ENCODE data around the gene TTI1.

TTI1 gene

DNA sequence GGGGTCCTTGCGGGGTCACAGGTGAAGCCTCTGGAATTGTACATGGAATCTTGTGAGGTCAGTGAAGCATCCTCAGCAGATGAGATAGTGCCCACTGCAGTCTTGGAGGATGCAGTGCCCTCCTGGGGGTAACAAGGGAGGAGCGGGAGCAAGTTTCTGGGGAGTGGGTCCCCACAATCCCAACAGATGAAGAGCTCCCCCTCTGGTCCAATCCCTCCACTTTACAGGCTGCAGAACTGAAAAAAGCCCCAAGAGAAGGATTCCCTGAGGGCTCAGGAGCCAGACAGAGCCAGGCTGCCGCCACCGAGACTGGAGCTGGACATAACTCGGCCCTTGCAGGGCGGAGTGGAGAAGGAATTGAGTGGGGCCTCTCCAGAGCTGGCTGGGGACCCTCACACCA, 52.4 kb downstream of the TTI1 start:
- peaks cover 3% of the 10 kb centered on the region for H3K36me3 ChIP-seq (ENCODE audit: control insufficient read depth, insufficient read depth, low read length)
- no peak overlapping the region for H3K4me3 ChIP-seq (ENCODE audit: insufficient read depth, low read depth, low read length)
- H3K4me1 ChIP-seq (ENCODE audit: control insufficient read depth, insufficient read depth, low read length) = peaks cover 4% of the 10 kb centered on the region
- WGBS, 2 experiments = 87 to 92% methylated on average over 6 of the region's 6 CpGs
- H3K9me3 ChIP-seq (ENCODE audit: control insufficient read depth, low read length) = no peaks in the 10 kb centered on the region
- no peak overlapping the region for H3K27ac ChIP-seq (ENCODE audit: insufficient read depth, low read depth, low read length, poor library complexity, severe bottlenecking)
- no peaks in the 10 kb centered on the region for H3K27me3 ChIP-seq (ENCODE audit: control insufficient read depth, insufficient read depth, low read length, poor library complexity, severe bottlenecking)

DNA sequence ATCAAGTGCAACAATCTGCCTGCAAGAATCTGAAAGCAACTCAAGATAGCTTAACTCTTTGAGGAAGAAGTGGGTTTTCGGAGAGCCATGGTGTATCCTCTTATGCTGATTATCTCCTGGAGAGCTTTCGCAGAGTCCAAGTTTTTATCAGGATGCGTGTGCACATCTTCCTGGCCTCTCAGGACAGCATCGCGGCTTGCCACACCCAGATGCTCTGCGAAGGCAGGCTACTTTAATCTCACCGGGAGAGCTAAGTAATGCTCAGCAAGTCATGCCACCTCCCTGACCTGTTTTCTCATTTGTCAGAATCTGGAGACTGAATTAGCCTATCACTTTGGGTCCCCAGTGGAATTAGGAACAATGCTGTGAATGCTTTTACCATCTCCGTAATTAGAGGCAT, 52.9 kb downstream of the TTI1 start:
- 84 to 86% methylated on average over 8 of the region's 8 CpGs for WGBS, 2 experiments
- Histone ChIP-seq H3K4me3 (ENCODE audit: insufficient read depth, low read depth, low read length) (no peak overlapping the region), H3K4me1 (ENCODE audit: control insufficient read depth, insufficient read depth, low read length) (peaks cover 4% of the 10 kb centered on the region), H3K27me3 (ENCODE audit: control insufficient read depth, insufficient read depth, low read length, poor library complexity, severe bottlenecking) (no peaks in the 10 kb centered on the region), H3K9me3 (ENCODE audit: control insufficient read depth, low read length) (no peaks in the 10 kb centered on the region), H3K27ac (ENCODE audit: insufficient read depth, low read depth, low read length, poor library complexity, severe bottlenecking) (no peak overlapping the region), H3K36me3 (ENCODE audit: control insufficient read depth, insufficient read depth, low read length) (no peaks in the 10 kb centered on the region)

DNA sequence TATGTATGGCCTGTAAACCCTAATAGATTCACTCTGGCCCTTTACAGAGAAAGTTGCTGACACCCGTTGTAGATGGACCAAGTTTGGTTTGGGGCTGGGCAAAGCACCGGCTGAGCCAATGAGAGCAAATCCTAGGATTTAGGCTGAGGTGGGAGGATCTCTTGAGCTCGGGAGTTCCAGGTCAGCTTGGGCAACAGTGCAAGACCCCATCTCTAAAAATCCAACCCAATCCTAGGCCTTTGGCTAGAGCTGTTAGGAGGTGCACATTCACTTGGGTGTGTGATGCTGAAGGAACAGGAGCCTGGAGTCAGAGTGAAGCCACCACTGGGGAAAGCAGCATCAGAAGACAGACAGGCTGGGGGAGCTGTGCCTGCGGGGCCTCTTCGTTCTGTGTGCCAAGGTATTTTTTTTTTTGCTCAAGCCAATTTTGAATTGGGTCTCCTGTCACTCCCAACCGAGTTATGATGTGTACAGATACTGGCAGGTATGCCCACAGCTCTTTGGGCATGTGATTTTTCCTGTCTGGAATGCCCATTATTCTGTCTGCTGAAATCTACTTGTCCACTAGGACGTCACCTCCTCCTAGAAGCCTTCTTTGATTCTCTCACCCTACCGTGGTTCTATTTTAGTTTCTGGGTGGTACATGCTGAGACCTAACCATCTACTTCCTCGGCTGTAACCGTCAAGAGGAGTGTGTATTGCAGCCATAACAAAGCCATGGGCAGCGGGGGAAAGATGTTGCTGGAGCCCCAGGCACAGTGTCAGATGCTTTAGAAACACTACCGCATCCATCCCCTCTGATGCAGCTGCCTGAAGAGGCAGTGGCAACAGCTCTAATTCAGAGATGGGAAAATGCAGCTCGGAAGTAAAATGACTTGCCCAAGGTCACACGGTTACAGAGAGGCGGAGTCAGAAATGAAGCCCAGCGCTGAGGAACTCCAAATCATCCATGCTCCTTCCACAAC, 54.0 kb downstream of the TTI1 start:
- peaks cover 4% of the 10 kb centered on the region for H3K4me1 ChIP-seq (ENCODE audit: control insufficient read depth, insufficient read depth, low read length)
- no peak overlapping the region for H3K4me3 ChIP-seq (ENCODE audit: insufficient read depth, low read depth, low read length)
- no peak overlapping the region for H3K27ac ChIP-seq (ENCODE audit: insufficient read depth, low read depth, low read length, poor library complexity, severe bottlenecking)
- H3K36me3 ChIP-seq (ENCODE audit: control insufficient read depth, insufficient read depth, low read length) = no peaks in the 10 kb centered on the region
- 91 to 92% methylated on average over 16 of the region's 16 CpGs for WGBS, 2 experiments
- H3K27me3 ChIP-seq (ENCODE audit: control insufficient read depth, insufficient read depth, low read length, poor library complexity, severe bottlenecking) = no peaks in the 10 kb centered on the region
- no peaks in the 10 kb centered on the region for H3K9me3 ChIP-seq (ENCODE audit: control insufficient read depth, low read length)

DNA sequence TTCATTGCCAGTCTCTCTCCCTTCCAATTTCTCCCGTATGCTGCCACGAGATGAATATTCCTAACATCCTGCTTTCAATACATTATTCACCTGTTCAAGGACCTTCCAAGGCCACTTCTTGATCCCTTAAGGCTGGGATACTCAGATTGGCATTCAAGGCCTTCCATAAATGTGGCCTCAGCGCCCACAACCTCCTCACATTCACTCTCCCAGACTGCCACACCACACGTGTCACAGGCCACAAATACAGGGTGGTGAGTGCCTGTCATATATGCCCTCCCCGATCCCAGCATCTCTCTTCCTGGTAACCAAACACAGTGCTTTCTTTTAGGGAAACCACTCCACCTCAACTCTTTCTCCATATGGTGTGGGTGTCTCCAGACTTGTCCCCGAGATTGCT, 55.5 kb downstream of the TTI1 start:
- Histone ChIP-seq H3K4me1 (ENCODE audit: control insufficient read depth, insufficient read depth, low read length) (peaks cover 4% of the 10 kb centered on the region), H3K27me3 (ENCODE audit: control insufficient read depth, insufficient read depth, low read length, poor library complexity, severe bottlenecking) (no peaks in the 10 kb centered on the region), H3K27ac (ENCODE audit: insufficient read depth, low read depth, low read length, poor library complexity, severe bottlenecking) (no peak overlapping the region), H3K36me3 (ENCODE audit: control insufficient read depth, insufficient read depth, low read length) (no peaks in the 10 kb centered on the region), H3K9me3 (ENCODE audit: control insufficient read depth, low read length) (no peaks in the 10 kb centered on the region), H3K4me3 (ENCODE audit: insufficient read depth, low read depth, low read length) (no peak overlapping the region)
- WGBS, 2 experiments = 83% methylated on average over 6 of the region's 6 CpGs

DNA sequence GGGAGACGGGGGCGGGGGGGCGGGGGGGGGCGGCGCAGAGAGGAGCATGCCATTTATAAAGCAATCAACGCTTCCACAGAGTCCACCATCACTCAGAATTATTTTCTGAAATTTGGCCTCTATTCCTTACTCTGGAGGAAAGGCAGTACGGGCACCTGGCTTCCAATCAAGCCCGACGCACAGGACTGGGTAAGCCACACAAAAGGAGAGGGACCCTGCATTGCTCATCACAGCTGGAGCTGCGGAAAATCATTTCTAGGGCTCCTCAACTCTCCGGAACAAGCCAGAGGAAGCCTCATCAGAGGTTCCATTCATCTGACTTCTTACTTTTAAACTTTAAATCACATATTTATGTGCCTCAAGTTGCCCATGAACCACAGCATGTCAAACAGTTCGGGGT, 55.9 kb downstream of the TTI1 start:
- WGBS, 2 experiments = 28 to 34% methylated on average over 9 to 10 of the region's 12 CpGs
- Histone ChIP-seq H3K36me3 (ENCODE audit: control insufficient read depth, insufficient read depth, low read length) (no peaks in the 10 kb centered on the region), H3K4me1 (ENCODE audit: control insufficient read depth, insufficient read depth, low read length) (peaks cover 4% of the 10 kb centered on the region), H3K9me3 (ENCODE audit: control insufficient read depth, low read length) (no peaks in the 10 kb centered on the region), H3K27me3 (ENCODE audit: control insufficient read depth, insufficient read depth, low read length, poor library complexity, severe bottlenecking) (no peaks in the 10 kb centered on the region), H3K27ac (ENCODE audit: insufficient read depth, low read depth, low read length, poor library complexity, severe bottlenecking) (no peak overlapping the region), H3K4me3 (ENCODE audit: insufficient read depth, low read depth, low read length) (no peak overlapping the region)

DNA sequence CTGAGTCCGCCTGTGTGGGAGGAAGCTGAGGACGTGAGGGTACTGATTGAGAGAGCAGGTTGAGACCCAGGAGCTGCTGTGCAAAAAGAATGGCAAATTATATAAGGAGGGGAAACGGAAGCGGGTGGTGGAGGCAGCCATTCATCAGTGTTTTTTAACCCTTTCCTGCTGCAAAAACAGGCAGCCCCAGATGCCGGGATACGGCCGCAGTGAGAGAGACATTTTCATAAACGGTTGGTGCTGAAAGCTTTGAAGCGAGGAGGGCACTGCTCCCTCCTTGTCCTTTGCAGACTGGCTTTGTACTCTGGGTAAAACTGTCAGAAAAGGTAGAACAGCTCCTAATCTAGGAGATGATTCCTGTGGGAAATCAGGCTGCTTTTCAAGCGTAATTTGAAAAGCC, 56.4 kb downstream of the TTI1 start:
- Histone ChIP-seq H3K4me3 (ENCODE audit: insufficient read depth, low read depth, low read length) (no peak overlapping the region), H3K4me1 (ENCODE audit: control insufficient read depth, insufficient read depth, low read length) (peaks cover 4% of the 10 kb centered on the region), H3K9me3 (ENCODE audit: control insufficient read depth, low read length) (no peaks in the 10 kb centered on the region), H3K27me3 (ENCODE audit: control insufficient read depth, insufficient read depth, low read length, poor library complexity, severe bottlenecking) (no peaks in the 10 kb centered on the region), H3K27ac (ENCODE audit: insufficient read depth, low read depth, low read length, poor library complexity, severe bottlenecking) (no peak overlapping the region), H3K36me3 (ENCODE audit: control insufficient read depth, insufficient read depth, low read length) (no peaks in the 10 kb centered on the region)
- 21 to 29% methylated on average over 9 of the region's 10 CpGs for WGBS, 2 experiments

DNA sequence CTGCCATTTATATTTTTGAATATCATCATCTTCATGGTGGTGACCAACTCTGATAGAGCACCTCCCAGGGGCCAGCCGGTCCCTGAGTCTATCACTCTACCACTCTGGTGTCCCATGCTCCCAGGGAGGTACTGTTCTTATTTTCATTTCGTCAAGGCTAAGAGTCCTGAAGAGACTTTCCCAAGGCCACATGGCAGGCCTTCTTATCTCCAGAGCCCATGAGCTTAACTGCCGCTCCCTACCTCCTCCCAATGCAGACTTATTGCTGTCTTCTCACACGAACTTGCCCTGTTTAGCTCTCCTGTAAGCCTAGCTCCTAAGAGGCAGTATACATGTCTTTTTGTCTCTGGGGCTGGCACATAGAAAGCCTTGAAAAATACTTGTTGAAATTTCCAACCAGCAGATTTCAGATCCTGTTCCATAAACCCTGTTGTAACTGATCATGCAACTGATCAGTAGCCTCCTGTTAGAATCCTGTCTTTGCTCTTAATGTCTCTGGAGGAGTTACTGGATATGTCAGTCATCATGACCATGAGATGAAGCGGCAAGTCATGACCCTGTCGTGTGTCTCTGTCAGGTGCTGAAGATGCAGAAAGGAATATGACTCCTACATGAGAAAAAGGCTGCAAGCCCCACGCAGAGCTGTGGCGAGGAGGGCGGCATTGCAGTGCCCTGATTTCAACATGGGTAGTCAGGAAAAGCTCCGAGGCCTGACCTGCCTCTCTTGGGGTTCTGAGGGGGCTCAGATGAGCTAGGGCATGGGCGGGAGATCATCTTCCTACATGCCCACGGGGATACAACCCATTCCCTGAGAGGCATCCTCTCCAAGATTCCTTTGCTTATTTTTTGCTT, 60.0 kb downstream of the TTI1 start:
- 88 to 94% methylated on average over 12 of the region's 12 CpGs for WGBS, 2 experiments
- no peak overlapping the region for H3K27ac ChIP-seq (ENCODE audit: insufficient read depth, low read depth, low read length, poor library complexity, severe bottlenecking)
- no peaks in the 10 kb centered on the region for H3K4me1 ChIP-seq (ENCODE audit: control insufficient read depth, insufficient read depth, low read length)
- H3K4me3 ChIP-seq (ENCODE audit: insufficient read depth, low read depth, low read length) = no peak overlapping the region
- H3K27me3 ChIP-seq (ENCODE audit: control insufficient read depth, insufficient read depth, low read length, poor library complexity, severe bottlenecking) = no peaks in the 10 kb centered on the region
- no peaks in the 10 kb centered on the region for H3K36me3 ChIP-seq (ENCODE audit: control insufficient read depth, insufficient read depth, low read length)
- H3K9me3 ChIP-seq (ENCODE audit: control insufficient read depth, low read length) = no peaks in the 10 kb centered on the region

DNA sequence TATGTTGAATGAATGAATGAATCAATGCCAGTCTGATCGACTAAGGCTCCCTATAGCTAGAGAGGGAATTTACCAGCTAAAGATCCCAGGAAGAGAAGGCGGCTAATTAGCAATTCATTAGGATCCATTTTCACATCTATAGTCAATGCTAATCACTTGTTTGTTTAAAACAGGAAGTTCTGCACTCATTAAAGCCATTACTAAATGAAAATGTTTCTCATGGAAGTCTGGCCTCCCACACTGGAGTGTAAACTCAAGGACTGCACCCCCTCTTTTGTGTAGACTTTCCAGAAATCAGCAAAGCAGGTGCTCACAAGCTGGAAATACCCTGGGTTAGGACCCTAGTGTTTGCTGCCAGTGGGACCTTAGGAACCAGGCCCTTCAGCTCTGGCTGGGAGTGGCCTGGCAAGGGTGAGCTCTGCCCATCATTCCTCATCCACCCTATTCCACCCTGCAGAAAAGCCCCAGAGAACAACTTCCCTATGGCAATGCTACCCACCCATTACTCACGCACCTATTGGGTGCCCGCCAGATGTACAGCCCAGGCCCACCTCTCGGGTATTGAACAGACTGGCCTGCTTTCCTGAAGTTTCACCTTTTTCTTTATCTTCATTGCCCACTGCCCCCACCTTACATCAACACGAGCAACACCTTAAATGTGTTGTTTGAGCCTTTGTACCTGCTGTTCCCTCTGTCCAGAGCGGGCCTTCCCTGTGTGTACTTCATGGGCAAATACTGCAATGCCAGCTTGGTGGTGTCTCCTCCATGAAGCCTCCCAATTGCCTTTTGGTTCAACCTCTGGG, 60.8 kb downstream of the TTI1 start:
- WGBS, 2 experiments = 81 to 87% methylated on average over 6 to 7 of the region's 7 CpGs
- no peaks in the 10 kb centered on the region for H3K9me3 ChIP-seq (ENCODE audit: control insufficient read depth, low read length)
- H3K4me3 ChIP-seq (ENCODE audit: insufficient read depth, low read depth, low read length) = no peak overlapping the region
- no peak overlapping the region for H3K27ac ChIP-seq (ENCODE audit: insufficient read depth, low read depth, low read length, poor library complexity, severe bottlenecking)
- H3K36me3 ChIP-seq (ENCODE audit: control insufficient read depth, insufficient read depth, low read length) = no peaks in the 10 kb centered on the region
- H3K4me1 ChIP-seq (ENCODE audit: control insufficient read depth, insufficient read depth, low read length) = no peaks in the 10 kb centered on the region
- H3K27me3 ChIP-seq (ENCODE audit: control insufficient read depth, insufficient read depth, low read length, poor library complexity, severe bottlenecking) = no peaks in the 10 kb centered on the region

DNA sequence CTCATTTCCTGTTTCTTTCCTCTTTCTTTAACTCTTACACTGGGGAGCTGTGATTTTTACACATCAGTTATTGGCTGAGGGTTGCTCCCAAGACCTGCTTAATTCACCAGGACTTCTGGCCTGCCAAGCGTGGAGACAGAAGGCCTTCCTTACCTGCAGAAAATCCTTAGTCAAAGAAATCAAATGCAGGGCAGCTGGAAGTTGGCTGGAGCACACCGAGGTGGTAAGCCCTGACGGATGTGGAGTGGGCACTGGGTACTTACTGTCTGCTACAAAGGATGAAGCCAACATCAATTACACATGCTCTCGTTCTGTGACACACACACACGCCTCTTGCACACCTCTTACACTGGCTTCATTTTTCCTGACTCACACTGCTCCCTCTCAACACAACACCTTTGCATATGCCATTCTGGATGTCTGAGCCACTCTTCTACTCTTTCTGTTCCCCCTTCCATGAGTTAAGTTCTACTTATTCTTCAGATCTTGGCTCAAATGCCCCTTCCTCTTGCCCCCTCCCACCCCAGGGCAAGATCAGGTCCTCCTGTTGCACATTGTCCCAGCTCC, 61.6 kb downstream of the TTI1 start:
- no peaks in the 10 kb centered on the region for H3K4me1 ChIP-seq (ENCODE audit: control insufficient read depth, insufficient read depth, low read length)
- 89 to 92% methylated on average over 5 of the region's 5 CpGs for whole genome bisulfite sequencing, 2 experiments
- H3K9me3 ChIP-seq (ENCODE audit: control insufficient read depth, low read length) = no peaks in the 10 kb centered on the region
- H3K27me3 ChIP-seq (ENCODE audit: control insufficient read depth, insufficient read depth, low read length, poor library complexity, severe bottlenecking) = no peaks in the 10 kb centered on the region
- H3K36me3 ChIP-seq (ENCODE audit: control insufficient read depth, insufficient read depth, low read length) = no peaks in the 10 kb centered on the region
- H3K27ac ChIP-seq (ENCODE audit: insufficient read depth, low read depth, low read length, poor library complexity, severe bottlenecking) = no peak overlapping the region
- H3K4me3 ChIP-seq (ENCODE audit: insufficient read depth, low read depth, low read length) = no peak overlapping the region

Data from ectodermal cell (in vitro differentiated cells).